AG10803 (cell line): Measurements from ENCODE around the gene THRB.

Experiments
- DNase-seq: peaks from one replicate; pipeline ENCODE4 v3.0.0; 2010; ENCODE audit warnings: low read depth
- H3K4me3 ChIP-seq: 2 replicates; pipeline ENCODE4 v1.5.1; 2011; ENCODE audit warnings: mild to moderate bottlenecking, low read length, control low read depth
- TF ChIP-seq, protein P1 (sequence below): conservative IDR thresholded peaks from 2 replicates; pipeline ENCODE4 v1.5.1; 2011; ENCODE audit warnings: mild to moderate bottlenecking, low read length, control low read depth, inconsistent platforms

The THRB gene

DNA sequence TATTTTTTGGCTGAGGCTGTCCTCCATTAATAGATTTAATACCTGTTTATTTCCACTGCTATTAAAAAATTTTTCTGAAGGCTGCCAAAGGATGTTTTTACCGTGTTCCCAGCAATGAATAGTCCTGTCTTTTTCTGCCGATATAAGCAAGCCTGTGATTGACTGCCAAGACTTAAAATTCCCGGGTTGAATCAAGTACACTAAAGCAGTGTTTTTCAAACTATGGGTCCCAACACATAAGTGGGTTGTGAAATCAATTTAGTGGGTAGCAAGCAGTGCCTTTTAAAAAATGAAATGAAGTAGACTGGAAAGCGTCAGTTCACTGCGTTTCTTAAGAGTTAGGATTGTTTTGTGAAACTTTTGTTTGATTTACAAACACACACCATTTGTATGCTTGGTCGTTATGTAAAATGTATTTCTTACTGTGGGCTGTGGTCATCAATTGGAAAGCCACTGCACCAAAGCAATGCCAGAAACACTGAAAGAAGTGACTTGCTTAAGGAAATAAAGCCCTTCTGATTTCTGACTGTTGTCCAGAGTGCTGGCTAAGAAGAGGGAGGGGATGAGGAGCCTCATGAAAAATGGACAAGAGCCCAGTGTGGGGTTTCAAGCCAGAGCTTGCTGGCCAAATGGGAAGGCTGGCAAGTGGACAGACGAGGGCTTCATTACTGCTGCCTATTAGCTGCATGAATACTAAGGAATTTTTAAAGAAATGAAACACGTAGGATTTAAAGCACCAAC is 206.0 kb downstream of the THRB start:
- TF ChIP-seq, protein P1, sequence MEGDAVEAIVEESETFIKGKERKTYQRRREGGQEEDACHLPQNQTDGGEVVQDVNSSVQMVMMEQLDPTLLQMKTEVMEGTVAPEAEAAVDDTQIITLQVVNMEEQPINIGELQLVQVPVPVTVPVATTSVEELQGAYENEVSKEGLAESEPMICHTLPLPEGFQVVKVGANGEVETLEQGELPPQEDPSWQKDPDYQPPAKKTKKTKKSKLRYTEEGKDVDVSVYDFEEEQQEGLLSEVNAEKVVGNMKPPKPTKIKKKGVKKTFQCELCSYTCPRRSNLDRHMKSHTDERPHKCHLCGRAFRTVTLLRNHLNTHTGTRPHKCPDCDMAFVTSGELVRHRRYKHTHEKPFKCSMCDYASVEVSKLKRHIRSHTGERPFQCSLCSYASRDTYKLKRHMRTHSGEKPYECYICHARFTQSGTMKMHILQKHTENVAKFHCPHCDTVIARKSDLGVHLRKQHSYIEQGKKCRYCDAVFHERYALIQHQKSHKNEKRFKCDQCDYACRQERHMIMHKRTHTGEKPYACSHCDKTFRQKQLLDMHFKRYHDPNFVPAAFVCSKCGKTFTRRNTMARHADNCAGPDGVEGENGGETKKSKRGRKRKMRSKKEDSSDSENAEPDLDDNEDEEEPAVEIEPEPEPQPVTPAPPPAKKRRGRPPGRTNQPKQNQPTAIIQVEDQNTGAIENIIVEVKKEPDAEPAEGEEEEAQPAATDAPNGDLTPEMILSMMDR, result no peak
- DNase-seq, result peak; percentile 64
- no peak overlapping the region for H3K4me3 ChIP-seq

DNA sequence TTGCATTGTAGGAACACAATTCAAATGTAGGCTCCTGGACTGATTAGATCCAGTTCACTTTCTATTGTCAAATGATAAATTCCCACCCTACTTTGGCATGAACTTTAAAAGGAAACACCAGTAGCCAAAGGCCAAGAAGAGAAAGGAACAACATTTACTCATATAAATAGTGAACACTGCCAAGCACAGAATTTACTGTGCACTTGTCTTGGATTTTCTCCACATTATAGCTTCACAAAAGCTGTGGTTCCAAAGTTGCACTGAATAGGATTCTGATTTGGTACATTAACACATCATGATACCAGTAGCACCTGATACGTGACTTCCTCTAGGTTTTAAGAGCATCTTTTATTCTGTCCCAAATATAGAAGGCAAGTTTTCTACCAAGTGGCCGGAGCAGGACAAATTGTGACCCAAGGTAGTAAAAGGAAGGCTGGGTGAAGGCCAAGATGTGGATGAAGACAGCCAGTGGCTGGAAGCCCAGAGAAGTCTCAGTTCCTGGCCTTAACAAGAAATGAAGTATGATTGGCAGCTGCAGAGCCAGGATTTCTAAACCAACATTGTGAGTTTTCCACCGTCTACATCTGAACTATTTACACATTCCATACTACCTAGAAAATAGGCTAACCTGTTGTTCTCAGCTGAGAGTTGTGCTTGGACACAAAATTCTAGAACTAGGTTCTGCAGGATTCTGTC is 206.7 kb downstream of the THRB start:
- H3K4me3 ChIP-seq, result no peak overlapping the region
- TF ChIP-seq, protein P1, result no peak
- no peak for DNase-seq

DNA sequence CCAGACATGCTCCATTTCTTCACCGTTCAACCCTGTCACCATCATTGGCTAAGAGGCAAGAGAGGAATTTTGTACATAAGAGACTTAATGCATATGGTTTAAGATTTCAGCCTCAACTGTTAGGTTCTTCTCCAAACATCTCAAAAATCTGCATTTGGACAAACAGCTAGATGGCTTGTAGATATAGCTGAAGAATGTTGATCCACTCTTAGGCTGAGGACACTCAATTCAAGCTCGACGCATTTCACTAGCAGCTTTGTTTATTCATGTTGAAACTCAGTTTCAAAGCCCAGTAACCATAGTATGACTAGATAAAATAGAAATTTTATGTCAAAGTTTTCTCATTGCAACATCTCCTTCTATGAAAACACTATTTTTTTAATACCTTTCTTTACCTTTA is 208.2 kb downstream of the THRB start:
- TF ChIP-seq, protein P1, result no peak
- H3K4me3 ChIP-seq, result no peak overlapping the region
- no peak for DNase-seq

DNA sequence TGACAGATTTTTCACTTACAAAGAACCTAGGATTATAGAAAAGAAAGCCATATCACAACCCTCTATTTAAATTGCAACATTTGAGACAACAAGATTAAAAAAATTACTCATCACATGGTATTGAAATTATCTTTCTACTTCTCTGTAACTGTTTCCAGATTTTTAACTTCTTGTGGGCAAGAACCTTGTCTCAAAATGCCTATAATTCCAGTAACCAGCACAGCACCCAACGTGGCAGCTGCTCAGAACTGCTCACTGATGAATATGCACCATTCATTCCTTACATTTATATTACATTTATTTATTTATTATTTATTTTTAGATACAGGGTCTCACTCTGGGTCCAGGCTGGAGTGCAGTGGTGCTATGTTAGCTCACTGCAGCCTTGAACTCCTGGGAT is 216.1 kb downstream of the THRB start:
- TF ChIP-seq, protein P1, result no peak
- DNase-seq, result peak; percentile 60
- H3K4me3 ChIP-seq, result no peak overlapping the region

DNA sequence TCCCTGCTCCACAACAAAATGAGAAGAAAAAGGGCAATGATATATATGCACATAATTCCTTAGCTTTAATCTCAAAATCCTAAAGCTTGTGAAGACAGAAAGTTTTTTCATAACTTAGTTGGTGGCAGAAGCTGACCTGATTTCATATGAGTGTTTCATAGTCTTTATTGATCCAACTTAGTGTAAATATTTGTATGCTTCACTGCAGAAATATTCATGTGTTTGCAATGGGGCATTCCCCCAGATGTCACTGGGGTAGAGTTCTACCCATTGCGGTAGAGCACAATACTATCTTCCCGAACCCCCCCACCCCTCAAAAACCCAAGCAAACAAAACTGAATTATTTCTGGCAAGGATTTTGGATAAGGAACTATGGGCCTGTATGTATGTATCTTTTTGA is 221.2 kb downstream of the THRB start:
- TF ChIP-seq, protein P1, result no peak
- DNase-seq, result no peak
- no peak overlapping the region for H3K4me3 ChIP-seq

DNA sequence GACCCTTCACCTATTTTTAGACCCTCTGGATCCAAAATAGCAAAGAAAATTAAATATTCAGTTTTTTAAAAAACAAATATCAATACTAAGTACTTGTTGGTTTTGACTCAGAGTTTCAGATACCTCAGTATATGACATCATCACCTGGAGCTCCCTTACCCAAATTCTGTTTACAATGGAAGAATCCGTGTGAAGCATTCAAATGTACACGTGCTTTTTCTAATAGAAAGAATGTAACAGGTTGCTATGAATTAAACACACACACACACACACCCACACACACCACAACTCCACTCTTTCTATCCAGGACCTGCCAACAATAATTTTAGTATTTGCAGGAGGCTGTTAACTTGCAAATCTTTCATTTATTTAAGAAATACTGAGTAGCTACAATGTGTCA is 221.8 kb downstream of the THRB start:
- H3K4me3 ChIP-seq, result no peak overlapping the region
- TF ChIP-seq, protein P1, result no peak
- no peak for DNase-seq

DNA sequence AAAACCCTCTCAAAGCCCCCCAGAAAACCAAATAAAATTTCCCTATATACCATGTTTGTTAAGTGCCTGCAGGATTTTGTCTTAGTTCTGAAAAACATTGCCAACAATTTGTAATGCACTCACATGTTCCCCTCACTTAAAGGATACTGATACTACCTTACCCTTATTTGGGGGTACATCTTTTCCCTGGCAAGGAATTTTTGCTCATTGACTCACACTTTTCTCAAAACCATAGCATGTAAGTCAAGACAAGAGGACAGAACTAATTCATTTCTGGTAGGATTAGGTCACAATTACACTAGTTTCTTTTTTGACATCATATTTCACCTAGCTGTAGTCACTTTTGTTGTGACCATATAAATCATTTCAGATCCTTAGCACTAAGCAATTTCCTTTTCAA is 222.2 kb downstream of the THRB start:
- DNase-seq, result no peak
- TF ChIP-seq, protein P1, result no peak
- H3K4me3 ChIP-seq, result no peak overlapping the region
